Lower leg skin (tissue), 3 donors: ENCODE results near the gene AFAP1L2.

Source experiments
- POLR2A ChIP-seq, 2 donors: fragments of 450-650 bp; IDR thresholded peaks; one replicate each; pipeline ENCODE4 v1.6.1; 2016 to 2017; ENCODE audit warnings: antibody characterized with exemption in 2 of 2, mild to moderate bottlenecking in 1 of 2, moderate library complexity in 1 of 2
- TF ChIP-seq, protein P1 (sequence below), 3 donors: fragments of 450-650 bp; IDR thresholded peaks; one replicate each; pipeline ENCODE4 v1.5.1; 2016; ENCODE audit warnings: antibody characterized with exemption in 3 of 3, mild to moderate bottlenecking in 3 of 3, moderate library complexity in 2 of 3

DNA sequence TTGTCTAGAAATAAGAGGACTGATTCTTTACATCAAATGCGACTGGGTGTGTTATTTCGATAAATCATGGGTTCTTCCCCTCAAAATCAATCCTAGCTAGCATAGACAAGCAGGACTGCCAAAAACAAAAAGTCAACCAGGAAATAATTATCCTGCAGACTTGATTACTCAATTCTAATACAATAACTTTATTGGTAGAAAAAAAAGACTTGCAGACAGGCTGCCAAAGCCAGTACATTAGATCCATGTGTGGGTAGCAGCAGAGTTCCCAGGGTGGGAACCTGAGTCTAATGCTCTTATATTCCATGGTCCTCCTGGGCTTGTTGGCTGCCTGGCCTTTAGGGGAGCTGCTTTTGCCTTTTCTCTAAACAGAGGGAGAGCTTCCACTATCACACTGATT, 7.8 kb downstream of the AFAP1L2 start:
- TF ChIP-seq, protein P1, sequence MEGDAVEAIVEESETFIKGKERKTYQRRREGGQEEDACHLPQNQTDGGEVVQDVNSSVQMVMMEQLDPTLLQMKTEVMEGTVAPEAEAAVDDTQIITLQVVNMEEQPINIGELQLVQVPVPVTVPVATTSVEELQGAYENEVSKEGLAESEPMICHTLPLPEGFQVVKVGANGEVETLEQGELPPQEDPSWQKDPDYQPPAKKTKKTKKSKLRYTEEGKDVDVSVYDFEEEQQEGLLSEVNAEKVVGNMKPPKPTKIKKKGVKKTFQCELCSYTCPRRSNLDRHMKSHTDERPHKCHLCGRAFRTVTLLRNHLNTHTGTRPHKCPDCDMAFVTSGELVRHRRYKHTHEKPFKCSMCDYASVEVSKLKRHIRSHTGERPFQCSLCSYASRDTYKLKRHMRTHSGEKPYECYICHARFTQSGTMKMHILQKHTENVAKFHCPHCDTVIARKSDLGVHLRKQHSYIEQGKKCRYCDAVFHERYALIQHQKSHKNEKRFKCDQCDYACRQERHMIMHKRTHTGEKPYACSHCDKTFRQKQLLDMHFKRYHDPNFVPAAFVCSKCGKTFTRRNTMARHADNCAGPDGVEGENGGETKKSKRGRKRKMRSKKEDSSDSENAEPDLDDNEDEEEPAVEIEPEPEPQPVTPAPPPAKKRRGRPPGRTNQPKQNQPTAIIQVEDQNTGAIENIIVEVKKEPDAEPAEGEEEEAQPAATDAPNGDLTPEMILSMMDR (IDR thresholded peaks at IDR 0.05): no peak
- TF ChIP-seq POLR2A (IDR thresholded peaks at IDR 0.05): no peak
